ENCODE data around the gene GPR50.

GPR50 gene

GRCh38 chrX:151169783-151170182, 6.6 kb upstream of the GPR50 start:
- Histone ChIP-seq H3K79me2 (ENCODE audit: low read length) (no peaks in the 10 kb centered on the region), H3K4me3 (ENCODE audit: low read length) (no peak overlapping the region), H4K20me1 (ENCODE audit: insufficient read depth, low read length) (no peaks in the 10 kb centered on the region), H3K4me2 (ENCODE audit: low read length) (no peak overlapping the region), H2AFZ (ENCODE audit: low read depth, low read length) (no peak overlapping the region), H3K4me1 (ENCODE audit: low read length) (no peaks in the 10 kb centered on the region), H3K27me3 (ENCODE audit: low read depth, low read length) (no peaks in the 10 kb centered on the region), H3K9me3 (ENCODE audit: insufficient read depth, low read length) (no peaks in the 10 kb centered on the region), H3K36me3 (replicated peaks; ENCODE audit: low read depth, low read length) (no peaks in the 10 kb centered on the region), H3K9ac (ENCODE audit: low read length) (no peak overlapping the region), H3K27ac (ENCODE audit: low read length) (no peak overlapping the region)
- no peak for TF ChIP-seq CTCF (IDR thresholded peaks at IDR 0.05; ENCODE audit: low read depth, low read length)
- no peak for TF ChIP-seq EZH2phosphoT487 (IDR thresholded peaks at IDR 0.05; ENCODE audit: low read depth)

GRCh38 chrX:151174581-151175282, 1.7 kb upstream of the GPR50 start:
- Histone ChIP-seq H3K4me3 (ENCODE audit: low read length) (no peak overlapping the region), H3K4me1 (ENCODE audit: low read length) (no peaks in the 10 kb centered on the region), H3K36me3 (replicated peaks; ENCODE audit: low read depth, low read length) (no peaks in the 10 kb centered on the region), H3K4me2 (ENCODE audit: low read length) (no peak overlapping the region), H4K20me1 (ENCODE audit: insufficient read depth, low read length) (no peaks in the 10 kb centered on the region), H3K79me2 (ENCODE audit: low read length) (no peaks in the 10 kb centered on the region), H3K9me3 (ENCODE audit: insufficient read depth, low read length) (no peaks in the 10 kb centered on the region), H3K9ac (ENCODE audit: low read length) (no peak overlapping the region), H2AFZ (ENCODE audit: low read depth, low read length) (no peak overlapping the region), H3K27ac (ENCODE audit: low read length) (no peak overlapping the region), H3K27me3 (ENCODE audit: low read depth, low read length) (no peaks in the 10 kb centered on the region)
- TF ChIP-seq EZH2phosphoT487 (IDR thresholded peaks at IDR 0.05; ENCODE audit: low read depth) (no peak), CTCF (IDR thresholded peaks at IDR 0.05; ENCODE audit: low read depth, low read length) (no peak)

GRCh38 chrX:151175283-151176062, 911 bp upstream of the GPR50 start:
- Histone ChIP-seq H3K27ac (ENCODE audit: low read length) (no peak overlapping the region), H3K9ac (ENCODE audit: low read length) (no peak overlapping the region), H3K36me3 (replicated peaks; ENCODE audit: low read depth, low read length) (no peaks in the 10 kb centered on the region), H3K4me1 (ENCODE audit: low read length) (no peaks in the 10 kb centered on the region), H3K79me2 (ENCODE audit: low read length) (no peaks in the 10 kb centered on the region), H3K4me2 (ENCODE audit: low read length) (no peak overlapping the region), H2AFZ (ENCODE audit: low read depth, low read length) (no peak overlapping the region), H3K27me3 (ENCODE audit: low read depth, low read length) (no peaks in the 10 kb centered on the region), H3K4me3 (ENCODE audit: low read length) (no peak overlapping the region), H3K9me3 (ENCODE audit: insufficient read depth, low read length) (no peaks in the 10 kb centered on the region), H4K20me1 (ENCODE audit: insufficient read depth, low read length) (no peaks in the 10 kb centered on the region)
- TF ChIP-seq EZH2phosphoT487 (IDR thresholded peaks at IDR 0.05; ENCODE audit: low read depth) (no peak), CTCF (IDR thresholded peaks at IDR 0.05; ENCODE audit: low read depth, low read length) (no peak)
